WI38 (cell line): ENCODE data around the gene SETBP1.

Experiments used
- H3K4me3 ChIP-seq: 2 replicates; pipeline ENCODE4 v1.5.1; 2011; ENCODE audit warnings: low read depth, mild to moderate bottlenecking, control low read depth, low read length
- TF ChIP-seq, protein P1 (sequence below): IDR thresholded peaks from 2 replicates; pipeline ENCODE4 v1.5.1; 2012; ENCODE audit warnings: low read depth, mild to moderate bottlenecking, control low read depth, low read length

The SETBP1 gene

DNA sequence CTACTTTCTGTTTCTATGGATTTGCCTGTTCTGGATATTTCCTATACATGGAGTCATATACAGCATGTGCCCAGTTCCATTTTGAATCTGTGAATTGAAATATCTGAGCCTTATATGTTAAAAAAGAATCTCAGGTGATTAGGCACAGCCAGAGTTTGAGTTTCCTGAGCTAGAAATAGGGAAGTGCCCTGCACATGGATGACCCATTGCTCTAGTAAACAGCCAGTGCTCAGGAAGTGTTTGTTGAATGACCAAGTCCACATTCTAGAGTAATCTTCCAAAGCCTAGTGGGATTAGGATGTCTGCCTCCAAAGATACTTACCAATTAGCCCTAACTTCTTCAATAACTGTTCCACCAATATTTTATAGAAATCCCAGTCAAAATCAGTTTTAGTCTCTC lies 165.8 kb downstream of the SETBP1 start:
- TF ChIP-seq, protein P1, sequence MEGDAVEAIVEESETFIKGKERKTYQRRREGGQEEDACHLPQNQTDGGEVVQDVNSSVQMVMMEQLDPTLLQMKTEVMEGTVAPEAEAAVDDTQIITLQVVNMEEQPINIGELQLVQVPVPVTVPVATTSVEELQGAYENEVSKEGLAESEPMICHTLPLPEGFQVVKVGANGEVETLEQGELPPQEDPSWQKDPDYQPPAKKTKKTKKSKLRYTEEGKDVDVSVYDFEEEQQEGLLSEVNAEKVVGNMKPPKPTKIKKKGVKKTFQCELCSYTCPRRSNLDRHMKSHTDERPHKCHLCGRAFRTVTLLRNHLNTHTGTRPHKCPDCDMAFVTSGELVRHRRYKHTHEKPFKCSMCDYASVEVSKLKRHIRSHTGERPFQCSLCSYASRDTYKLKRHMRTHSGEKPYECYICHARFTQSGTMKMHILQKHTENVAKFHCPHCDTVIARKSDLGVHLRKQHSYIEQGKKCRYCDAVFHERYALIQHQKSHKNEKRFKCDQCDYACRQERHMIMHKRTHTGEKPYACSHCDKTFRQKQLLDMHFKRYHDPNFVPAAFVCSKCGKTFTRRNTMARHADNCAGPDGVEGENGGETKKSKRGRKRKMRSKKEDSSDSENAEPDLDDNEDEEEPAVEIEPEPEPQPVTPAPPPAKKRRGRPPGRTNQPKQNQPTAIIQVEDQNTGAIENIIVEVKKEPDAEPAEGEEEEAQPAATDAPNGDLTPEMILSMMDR: no peak
- H3K4me3 ChIP-seq: no peak overlapping the region

DNA sequence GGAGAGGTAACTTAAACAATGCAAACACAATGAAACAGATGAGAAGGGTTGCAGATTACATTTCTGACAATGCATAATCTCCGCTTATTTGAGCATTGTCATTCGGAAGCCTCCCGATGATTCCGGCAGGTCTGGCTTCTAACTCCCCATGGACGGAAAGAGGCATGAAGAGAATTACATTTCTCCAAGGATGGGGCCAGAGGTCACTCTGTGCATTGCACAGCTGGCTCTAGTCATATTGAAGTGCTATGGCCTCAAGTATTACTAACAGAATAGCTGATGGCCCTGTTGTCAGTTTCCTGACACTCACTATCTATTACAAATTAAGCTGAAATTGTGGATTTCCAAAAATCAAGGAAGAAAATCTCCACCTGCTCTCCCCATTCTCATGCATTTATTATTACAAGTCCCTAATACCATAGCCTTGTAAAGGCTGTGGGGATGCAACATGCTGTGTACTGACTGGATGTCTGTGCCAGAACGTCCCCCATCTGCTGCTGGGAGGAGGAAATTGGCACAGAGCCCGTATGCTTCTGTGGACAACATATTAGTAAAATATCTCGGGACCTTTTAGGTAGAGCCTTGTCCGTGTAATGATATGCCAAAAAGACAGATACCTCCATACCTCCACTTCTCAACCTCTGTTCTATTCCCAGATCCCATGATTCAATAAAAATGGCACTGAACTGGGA lies 168.1 kb downstream of the SETBP1 start:
- no peak overlapping the region for H3K4me3 ChIP-seq
- TF ChIP-seq, protein P1: no peak

DNA sequence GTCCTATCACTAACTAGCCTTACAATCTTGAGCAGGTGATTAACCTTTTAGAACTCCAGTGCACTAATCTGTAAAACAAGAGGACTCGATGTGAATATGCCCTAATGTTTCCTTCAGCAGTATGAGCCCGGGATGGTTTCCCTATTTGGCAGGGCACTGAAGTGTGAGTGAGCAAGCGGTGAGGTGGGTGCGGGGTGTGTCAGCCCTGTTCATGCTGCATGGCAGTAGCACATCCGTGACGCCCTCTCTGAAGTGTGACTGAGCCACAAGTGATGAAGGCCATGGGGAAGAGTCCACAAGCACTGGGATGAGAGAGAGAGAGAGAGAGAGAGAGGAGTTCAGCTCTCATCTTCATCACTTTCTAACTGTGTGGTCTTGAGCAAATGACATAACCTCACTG lies 168.7 kb downstream of the SETBP1 start:
- TF ChIP-seq, protein P1: no peak
- H3K4me3 ChIP-seq: no peak overlapping the region

DNA sequence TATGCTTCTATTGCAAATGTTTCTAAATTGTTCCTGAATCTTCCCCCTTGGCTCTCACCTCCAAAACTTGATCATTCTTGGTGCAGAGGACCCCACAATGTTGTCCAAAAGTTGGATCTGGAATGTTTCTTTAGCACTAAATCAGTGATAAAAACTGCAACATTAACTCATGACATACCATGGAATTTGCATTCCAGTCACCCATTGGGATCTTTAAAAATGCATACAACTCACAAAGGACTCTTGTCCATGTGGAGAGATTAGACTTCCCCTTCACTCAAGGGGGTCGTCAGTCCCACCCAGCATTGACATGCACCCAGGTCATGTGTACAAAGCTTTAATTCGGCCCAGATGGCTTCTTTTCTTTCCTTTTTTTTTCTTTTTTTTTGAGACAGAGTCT lies 169.3 kb downstream of the SETBP1 start:
- H3K4me3 ChIP-seq: no peak overlapping the region
- TF ChIP-seq, protein P1: no peak

DNA sequence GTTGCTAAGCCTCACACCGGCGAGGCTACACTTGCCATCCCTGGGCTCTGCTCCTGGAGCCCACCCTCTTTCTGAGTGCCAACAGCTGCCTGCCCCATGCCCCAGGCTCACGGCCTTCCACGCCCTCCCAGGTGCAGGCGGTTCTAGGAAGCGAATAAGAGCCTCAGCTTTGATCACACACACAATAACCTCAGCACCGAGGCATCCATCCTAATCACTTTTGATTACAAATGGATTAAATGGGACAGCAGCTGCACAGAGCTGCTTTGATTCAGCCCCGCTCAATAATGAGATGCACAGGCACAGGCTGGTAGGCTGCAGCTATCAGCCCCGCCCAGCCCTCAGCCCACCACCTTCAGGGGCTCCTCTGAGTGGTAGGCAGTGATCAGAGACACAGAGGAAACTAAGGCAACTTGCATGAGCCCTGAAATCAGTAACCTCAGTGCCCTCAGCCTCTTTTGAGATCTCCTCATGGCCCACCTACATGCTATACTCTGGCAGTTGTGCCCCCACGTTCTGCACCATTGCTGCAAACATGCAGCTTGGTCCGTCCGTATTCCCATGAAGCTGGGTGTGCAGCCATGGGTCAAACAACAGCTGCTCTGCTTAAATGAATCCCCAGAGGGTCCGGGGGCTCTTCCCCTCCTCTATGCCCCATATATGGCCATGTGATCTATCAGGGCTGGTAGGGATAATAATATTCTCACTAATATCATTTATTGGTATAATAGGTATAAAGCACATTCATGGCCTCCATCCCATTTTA lies 171.4 kb downstream of the SETBP1 start:
- TF ChIP-seq, protein P1: no peak
- no peak overlapping the region for H3K4me3 ChIP-seq

DNA sequence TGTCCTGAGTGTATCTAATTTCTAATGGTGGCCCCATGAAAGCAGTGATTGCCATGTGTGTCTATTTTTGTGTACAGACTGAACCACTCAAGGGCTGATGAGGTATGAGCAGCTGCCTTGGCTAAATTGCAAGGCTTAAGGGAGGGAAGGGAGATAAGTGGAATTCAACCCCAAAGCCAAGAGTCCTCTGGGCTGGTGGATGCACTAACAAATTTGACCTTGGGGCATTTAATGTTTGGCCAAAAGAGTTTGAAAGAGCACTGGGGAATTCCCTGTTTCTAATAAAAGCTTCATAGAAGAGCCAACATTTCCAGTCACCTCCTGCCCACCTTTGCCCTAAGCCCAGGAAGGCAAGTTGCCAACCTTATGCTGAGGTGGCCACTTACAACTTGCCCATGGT lies 172.1 kb downstream of the SETBP1 start:
- TF ChIP-seq, protein P1: no peak

DNA sequence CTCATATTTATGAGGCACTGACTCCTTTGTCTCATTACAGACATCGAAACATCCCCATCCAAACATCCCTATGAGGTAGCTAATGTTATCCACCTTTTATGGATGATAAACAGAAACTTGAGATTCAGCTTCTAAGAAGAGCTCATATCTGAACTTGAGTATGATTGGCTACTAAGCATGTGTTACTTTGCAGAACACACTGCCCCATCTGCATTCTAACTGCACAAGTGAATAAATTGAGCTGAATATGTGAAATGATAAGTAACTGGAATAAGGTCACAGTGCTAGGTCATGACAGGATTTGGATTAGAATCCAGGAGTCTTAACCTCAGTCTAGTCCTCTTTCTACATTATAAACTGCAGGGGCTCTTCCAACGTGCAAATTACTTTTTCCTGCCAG lies 172.7 kb downstream of the SETBP1 start:
- no peak overlapping the region for H3K4me3 ChIP-seq
- TF ChIP-seq, protein P1: no peak

More for the DNA sequence above, 172.1 kb downstream of the SETBP1 start:
- H3K4me3 ChIP-seq: no peak overlapping the region
